ENCODE measurements around the gene PCSK6. TPM values are rescaled to one million over a fixed set of nuclear protein-coding genes. Genes with fewer than 3 reads are reported as not detected.

The PCSK6 gene
- total RNA-seq, 2 experiments from 2014 or later, result 0.28 TPM; not detected in 1

- Mint-ChIP-seq H3K27me3 (peaks cover 21% of the 10 kb centered on the region), H3K4me3 (no peak overlapping the region), H3K9me3 (no peaks in the 10 kb centered on the region), H3K27ac (no peak overlapping the region), H3K36me3 (ENCODE audit: low read depth) (no peaks in the 10 kb centered on the region), H3K4me1 (ENCODE audit: low read depth) (peaks cover 5% of the 10 kb centered on the region)
- intact Hi-C loops (cut with DNase I, micrococcal nuclease), result no loop called here
- ATAC-seq (ENCODE audit: poor library complexity), result no peak
- Histone ChIP-seq H3K9me3 (ENCODE audit: control insufficient read depth in 1 of 2, insufficient read depth in 1 of 2, low read length in 2 of 2) (peaks cover 1 to 7% of the 10 kb centered on the region in 2 experiments), H3K27ac (ENCODE audit: low read depth in 1 of 2, low read length in 2 of 2) (no peak overlapping the region), H3K27me3 (ENCODE audit: control insufficient read depth in 1 of 2, insufficient read depth in 2 of 2, low read length in 2 of 2) (peaks cover 0 to 4% of the 10 kb centered on the region in 2 experiments), H3K4me3 (ENCODE audit: low read length) (no peak overlapping the region), H3K36me3 (ENCODE audit: insufficient read depth, low read length) (no peaks in the 10 kb centered on the region), H3K4me1 (ENCODE audit: insufficient read depth, low read length) (no peaks in the 10 kb centered on the region)
- ChIA-PET POLR2A (no interaction called here), CTCF (no interaction called here)
- no peak for DNase-seq
- no peak for TF ChIP-seq CTCF (IDR thresholded peaks at IDR 0.05)
These were observed 34.0 kb upstream of the PCSK6 start for GRCh38 chr15:101523560-101523940.

GRCh38 chr15:101522621-101523559, 33.4 kb upstream of the PCSK6 start:
- ChIA-PET POLR2A (no interaction called here), CTCF (no interaction called here)
- ATAC-seq (ENCODE audit: poor library complexity) (no peak), DNase-seq (no peak)
- Histone ChIP-seq H3K36me3 (ENCODE audit: insufficient read depth, low read length) (no peaks in the 10 kb centered on the region), H3K9me3 (ENCODE audit: control insufficient read depth in 1 of 2, insufficient read depth in 1 of 2, low read length in 2 of 2) (peaks cover 8% of the 10 kb centered on the region in 2 experiments), H3K27ac (ENCODE audit: low read depth in 1 of 2, low read length in 2 of 2) (no peak overlapping the region), H3K27me3 (ENCODE audit: control insufficient read depth in 1 of 2, insufficient read depth in 2 of 2, low read length in 2 of 2) (peaks cover 0 to 4% of the 10 kb centered on the region in 2 experiments), H3K4me3 (ENCODE audit: low read length) (no peak overlapping the region), H3K4me1 (ENCODE audit: insufficient read depth, low read length) (no peaks in the 10 kb centered on the region)
- H3K9me3 Mint-ChIP-seq, result no peaks in the 10 kb centered on the region
- no peak overlapping the region for H3K4me3 Mint-ChIP-seq
- peaks cover 17% of the 10 kb centered on the region for H3K27me3 Mint-ChIP-seq
- peaks cover 5% of the 10 kb centered on the region for H3K4me1 Mint-ChIP-seq (ENCODE audit: low read depth)
- intact Hi-C loops (cut with DNase I, micrococcal nuclease), result no loop called here
- H3K36me3 Mint-ChIP-seq (ENCODE audit: low read depth), result no peaks in the 10 kb centered on the region
- TF ChIP-seq CTCF (IDR thresholded peaks at IDR 0.05), result no peak
- H3K27ac Mint-ChIP-seq, result no peak overlapping the region

- Histone ChIP-seq H3K27ac (ENCODE audit: low read depth in 1 of 2, low read length in 2 of 2) (no peak overlapping the region), H3K4me3 (ENCODE audit: low read length) (no peak overlapping the region)
These were observed 32.6 kb upstream of the PCSK6 start for GRCh38 chr15:101522091-101522490.

More at GRCh38 chr15:101522091-101522490, 32.6 kb upstream of the PCSK6 start:
- Histone ChIP-seq H3K4me1 (ENCODE audit: insufficient read depth, low read length) (no peaks in the 10 kb centered on the region), H3K36me3 (ENCODE audit: insufficient read depth, low read length) (no peaks in the 10 kb centered on the region), H3K9me3 (ENCODE audit: control insufficient read depth in 1 of 2, insufficient read depth in 1 of 2, low read length in 2 of 2) (peaks cover 15 to 16% of the 10 kb centered on the region in 2 experiments), H3K27me3 (ENCODE audit: control insufficient read depth in 1 of 2, insufficient read depth in 2 of 2, low read length in 2 of 2) (peaks cover 0 to 4% of the 10 kb centered on the region in 2 experiments)
- no peaks in the 10 kb centered on the region for H3K36me3 Mint-ChIP-seq (ENCODE audit: low read depth)
- H3K4me3 Mint-ChIP-seq, result no peak overlapping the region
- no peaks in the 10 kb centered on the region for H3K9me3 Mint-ChIP-seq
- H3K27ac Mint-ChIP-seq, result no peak overlapping the region
- POLR2A ChIA-PET, result no interaction called here
- CTCF ChIA-PET, result no interaction called here
- peaks cover 5% of the 10 kb centered on the region for H3K4me1 Mint-ChIP-seq (ENCODE audit: low read depth)
- H3K27me3 Mint-ChIP-seq, result peaks cover 16% of the 10 kb centered on the region
- intact Hi-C loops (cut with DNase I, micrococcal nuclease), result no loop called here
- no peak for ATAC-seq (ENCODE audit: poor library complexity)
- no peak for TF ChIP-seq CTCF (IDR thresholded peaks at IDR 0.05)
- DNase-seq, result no peak

Measured in CD4-positive, alpha-beta T cell (primary cell).